H9 (cell line): ENCODE results near the gene TLR8. TPM values are rescaled to one million over a fixed set of nuclear protein-coding genes. Genes with fewer than 3 reads are reported as not detected.

Experiments
- DNase-seq: peaks from one replicate; pipeline ENCODE4 v3.0.0-alpha.2; 2017
- H2AFZ ChIP-seq: one replicate; pipeline ENCODE4 v1.6.1; 2013; ENCODE audit warnings: mild to moderate bottlenecking, low read length, control low read depth, moderate library complexity
- H2AK5ac ChIP-seq: 2 replicates; pipeline ENCODE4 v1.6.1; 2013; ENCODE audit warnings: low read length, control low read depth, mixed read lengths; ENCODE audit not compliant: insufficient read length
- H2BK120ac ChIP-seq: one replicate; pipeline ENCODE4 v1.6.1; 2013; ENCODE audit warnings: low read depth, mild to moderate bottlenecking, low read length, control low read depth, inconsistent platforms; ENCODE audit not compliant: poor library complexity, severe bottlenecking
- H2BK12ac ChIP-seq: 2 replicates; pipeline ENCODE4 v1.6.1; 2013; ENCODE audit warnings: low read length, control low read depth, mixed read lengths, low read depth; ENCODE audit not compliant: insufficient read length
- H2BK15ac ChIP-seq: 2 replicates; pipeline ENCODE4 v1.6.1; 2013; ENCODE audit warnings: low read depth, low read length, control low read depth
- H2BK20ac ChIP-seq: one replicate; pipeline ENCODE4 v1.6.1; 2013; ENCODE audit warnings: low read depth, mild to moderate bottlenecking, low read length, control low read depth, inconsistent platforms; ENCODE audit not compliant: poor library complexity, severe bottlenecking
- H2BK5ac ChIP-seq: 2 replicates; pipeline ENCODE4 v1.6.1; 2013; ENCODE audit warnings: low read length, control low read depth, mixed read lengths; ENCODE audit not compliant: insufficient read length
- H3K14ac ChIP-seq: 2 replicates; pipeline ENCODE4 v1.6.1; 2013; ENCODE audit warnings: low read length, control low read depth; ENCODE audit not compliant: insufficient read depth
- H3K18ac ChIP-seq: 2 replicates; pipeline ENCODE4 v1.6.1; 2013; ENCODE audit warnings: low read depth, mild to moderate bottlenecking, mixed read lengths, low read length, control low read depth; ENCODE audit not compliant: insufficient read length
- H3K23ac ChIP-seq: 2 replicates; pipeline ENCODE4 v1.6.1; 2013; ENCODE audit warnings: low read length, control low read depth, mixed read lengths, low read depth; ENCODE audit not compliant: insufficient read length
- H3K23me2 ChIP-seq: 2 replicates; pipeline ENCODE4 v1.6.1; 2013; ENCODE audit warnings: low read depth, mild to moderate bottlenecking, mixed read lengths, low read length, control low read depth; ENCODE audit not compliant: insufficient read length, poor library complexity, severe bottlenecking
- H3K27ac ChIP-seq: 2 replicates; pipeline ENCODE4 v1.5.1; 2013; ENCODE audit warnings: low read length, control low read depth, mixed read lengths, low read depth; ENCODE audit not compliant: insufficient read length
- H3K27me3 ChIP-seq: 2 replicates; pipeline ENCODE4 v1.6.1; 2013; ENCODE audit warnings: low read length, control low read depth, inconsistent platforms; ENCODE audit not compliant: insufficient read depth
- H3K4ac ChIP-seq: 2 replicates; pipeline ENCODE4 v1.6.1; 2013; ENCODE audit warnings: low read depth, mild to moderate bottlenecking, control low read depth, inconsistent platforms, low read length, moderate library complexity
- H3K4me1 ChIP-seq: 2 replicates; pipeline ENCODE4 v1.6.1; 2013; ENCODE audit warnings: low read length, control low read depth, inconsistent platforms; ENCODE audit not compliant: insufficient read depth
- H3K4me2 ChIP-seq: 2 replicates; pipeline ENCODE4 v1.6.1; 2013; ENCODE audit warnings: low read length, control low read depth, mixed read lengths; ENCODE audit not compliant: insufficient read length, insufficient read depth
- H3K56ac ChIP-seq: 2 replicates; pipeline ENCODE4 v1.6.1; 2013; ENCODE audit warnings: low read depth, mild to moderate bottlenecking, mixed read lengths, low read length, control low read depth; ENCODE audit not compliant: insufficient read length
- H3K79me1 ChIP-seq: 2 replicates; pipeline ENCODE4 v1.6.1; 2013; ENCODE audit warnings: low read depth, mild to moderate bottlenecking, moderate library complexity, low read length, control low read depth, inconsistent platforms; ENCODE audit not compliant: insufficient read depth, poor library complexity, severe bottlenecking
- H3K79me2 ChIP-seq: 2 replicates; pipeline ENCODE4 v1.6.1; 2013; ENCODE audit warnings: low read length, control low read depth, inconsistent platforms; ENCODE audit not compliant: insufficient read depth
- H3K9ac ChIP-seq: 2 replicates; pipeline ENCODE4 v1.6.1; 2013; ENCODE audit warnings: low read length, control low read depth, mixed read lengths; ENCODE audit not compliant: insufficient read length; ENCODE audit errors: extremely low read depth
- H3K9me3 ChIP-seq: one replicate; pipeline ENCODE4 v1.6.1; 2013; ENCODE audit warnings: low read depth, low read length, inconsistent platforms; ENCODE audit not compliant: control insufficient read depth
- H3T11ph ChIP-seq: one replicate; pipeline ENCODE4 v1.6.1; 2013; ENCODE audit warnings: mild to moderate bottlenecking, low read length, control low read depth, inconsistent platforms
- H4K20me1 ChIP-seq: one replicate; pipeline ENCODE4 v1.6.1; 2013; ENCODE audit not compliant: control insufficient read depth, insufficient read length, insufficient read depth
- H4K5ac ChIP-seq: 2 replicates; pipeline ENCODE4 v1.6.1; 2013; ENCODE audit warnings: low read depth, mild to moderate bottlenecking, mixed read lengths, low read length, control low read depth; ENCODE audit not compliant: insufficient read length
- H4K8ac ChIP-seq: replicated peaks from 2 replicates; pipeline ENCODE4 v1.6.1; 2013; ENCODE audit warnings: low read length, control low read depth, mixed read lengths, low read depth; ENCODE audit not compliant: insufficient read length
- H4K91ac ChIP-seq: 2 replicates; pipeline ENCODE4 v1.6.1; 2013; ENCODE audit warnings: low read depth, mild to moderate bottlenecking, moderate library complexity, mixed read lengths, low read length, control low read depth; ENCODE audit not compliant: insufficient read length
- H3K27ac Mint-ChIP-seq, 3 experiments: 2 replicates in 2 of 3; 3 replicates in 1 of 3; pipeline ENCODE4 v1.8.0; 2020 to 2021; ENCODE audit warnings: mixed read lengths in 3 of 3, mild to moderate bottlenecking in 1 of 3, moderate library complexity in 1 of 3
- H3K27me3 Mint-ChIP-seq: 2 replicates; pipeline ENCODE4 v1.8.0; 2021; ENCODE audit warnings: low read depth, mild to moderate bottlenecking, moderate library complexity, mixed read lengths
- H3K36me3 Mint-ChIP-seq, 3 experiments: 2 replicates in 2 of 3; 3 replicates in 1 of 3; pipeline ENCODE4 v1.8.0; 2020 to 2021; ENCODE audit warnings: low read depth in 3 of 3, mixed read lengths in 3 of 3; ENCODE audit not compliant: insufficient read depth in 1 of 3
- H3K4me1 Mint-ChIP-seq, 2 experiments: 2 replicates each; pipeline ENCODE4 v1.8.0; 2020; ENCODE audit warnings: mixed read lengths in 2 of 2
- H3K4me3 Mint-ChIP-seq, 2 experiments: 2 replicates in 1 of 2; 3 replicates in 1 of 2; pipeline ENCODE4 v1.8.0; 2020 to 2021; ENCODE audit warnings: mild to moderate bottlenecking in 2 of 2, mixed read lengths in 2 of 2, moderate library complexity in 1 of 2
- H3K9me3 Mint-ChIP-seq, 2 experiments: 2 replicates in 1 of 2; 3 replicates in 1 of 2; pipeline ENCODE4 v1.8.0; 2020; ENCODE audit warnings: mild to moderate bottlenecking in 2 of 2, mixed read lengths in 2 of 2, moderate library complexity in 1 of 2
- WGBS: extraction: QIAGEN DNeasy Blood & Tissue Kit; methylation state at CpG from one replicate; pipeline ENCODE4 v1.1.7; 2013; ENCODE audit warnings: missing lambda C conversion rate, low lambda C conversion rate, mixed read lengths; ENCODE audit not compliant: insufficient read length; ENCODE audit errors: extremely low coverage; 5-methylcytosine and 5-hydroxymethylcytosine counted together
- total RNA-seq: library from RNA; stranded (reverse); gene quantifications from 2 replicates; pipeline ENCODE4 v1.2.1, GENCODE V29; 2021
- TF ChIP-seq, protein P1 (sequence below): fragments of 200-600 bp; sonication (generic); conservative IDR thresholded peaks from 3 replicates; pipeline ENCODE4 v1.8.0; 2021; ENCODE audit warnings: antibody characterized with exemption, mild to moderate bottlenecking

TLR8 gene
- total RNA-seq, 1 experiment from 2014 or later = not detected

- H3K9ac ChIP-seq = no peak overlapping the region
- TF ChIP-seq, protein P1, sequence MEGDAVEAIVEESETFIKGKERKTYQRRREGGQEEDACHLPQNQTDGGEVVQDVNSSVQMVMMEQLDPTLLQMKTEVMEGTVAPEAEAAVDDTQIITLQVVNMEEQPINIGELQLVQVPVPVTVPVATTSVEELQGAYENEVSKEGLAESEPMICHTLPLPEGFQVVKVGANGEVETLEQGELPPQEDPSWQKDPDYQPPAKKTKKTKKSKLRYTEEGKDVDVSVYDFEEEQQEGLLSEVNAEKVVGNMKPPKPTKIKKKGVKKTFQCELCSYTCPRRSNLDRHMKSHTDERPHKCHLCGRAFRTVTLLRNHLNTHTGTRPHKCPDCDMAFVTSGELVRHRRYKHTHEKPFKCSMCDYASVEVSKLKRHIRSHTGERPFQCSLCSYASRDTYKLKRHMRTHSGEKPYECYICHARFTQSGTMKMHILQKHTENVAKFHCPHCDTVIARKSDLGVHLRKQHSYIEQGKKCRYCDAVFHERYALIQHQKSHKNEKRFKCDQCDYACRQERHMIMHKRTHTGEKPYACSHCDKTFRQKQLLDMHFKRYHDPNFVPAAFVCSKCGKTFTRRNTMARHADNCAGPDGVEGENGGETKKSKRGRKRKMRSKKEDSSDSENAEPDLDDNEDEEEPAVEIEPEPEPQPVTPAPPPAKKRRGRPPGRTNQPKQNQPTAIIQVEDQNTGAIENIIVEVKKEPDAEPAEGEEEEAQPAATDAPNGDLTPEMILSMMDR = no peak
- H3K36me3 Mint-ChIP-seq = no peaks in the 10 kb centered on the region; a peak in 1 of 7 replicates
- no peaks in the 10 kb centered on the region for H4K20me1 ChIP-seq
- no peaks in the 10 kb centered on the region for H3K23me2 ChIP-seq
- H3K4me2 ChIP-seq = no peak overlapping the region
- no peak overlapping the region for H2BK5ac ChIP-seq
- H4K91ac ChIP-seq = no peak overlapping the region
- no peak overlapping the region for H2BK20ac ChIP-seq
- no peak overlapping the region for H3K27ac Mint-ChIP-seq
- no peaks in the 10 kb centered on the region for H3K4me1 Mint-ChIP-seq
- H3K9me3 ChIP-seq = no peaks in the 10 kb centered on the region
- H3K4me3 Mint-ChIP-seq = no peak overlapping the region
- no peaks in the 10 kb centered on the region for H3K79me1 ChIP-seq
- no peak overlapping the region for H2AFZ ChIP-seq
- no peak overlapping the region for H3K4ac ChIP-seq
- no peak for DNase-seq
- no peak overlapping the region for H2BK12ac ChIP-seq
- no peak overlapping the region for H3K14ac ChIP-seq
- H4K8ac ChIP-seq = no peak overlapping the region
- no peak overlapping the region for H2BK120ac ChIP-seq
- H3T11ph ChIP-seq = no peak overlapping the region
- no peak overlapping the region for H3K23ac ChIP-seq
- H3K27ac ChIP-seq = no peak overlapping the region
- H3K27me3 Mint-ChIP-seq = no peaks in the 10 kb centered on the region; the same call in 1 of the 2 replicates
- no peak overlapping the region for H3K18ac ChIP-seq
- no CpG with 5 or more reads among the region's 4 CpGs for WGBS
- no peak overlapping the region for H3K56ac ChIP-seq
- no peaks in the 10 kb centered on the region for H3K4me1 ChIP-seq
- H4K5ac ChIP-seq = no peak overlapping the region
- peaks cover 54 to 64% of the 10 kb centered on the region in 2 experiments for H3K9me3 Mint-ChIP-seq
- H2BK15ac ChIP-seq = no peak overlapping the region
- no peak overlapping the region for H2AK5ac ChIP-seq
- no peaks in the 10 kb centered on the region for H3K27me3 ChIP-seq
- no peaks in the 10 kb centered on the region for H3K79me2 ChIP-seq
Observed at GRCh38 chrX:12891171-12891570, 15.2 kb upstream of the TLR8 start.
